Thoracic aorta (tissue), 2 donors: ENCODE results near the gene RANBP17. TPM values are rescaled to one million over a fixed set of nuclear protein-coding genes. Genes with fewer than 3 reads are reported as not detected.

Source experiments
- ATAC-seq: fragments of 150-250 bp; one replicate; pipeline ENCODE4 v1.8.0; 2017; ENCODE audit warnings: low read depth; ENCODE audit not compliant: insufficient number of reproducible peaks, low FRiP score
- DNase-seq: peaks from one replicate; pipeline ENCODE4 v3.0.0-alpha.2; 2020; ENCODE audit warnings: low spot score
- H3K27ac ChIP-seq, 2 donors: fragments of 200-600 bp; sonication (generic); 1 replicate in 1 of 2; 2 replicates in 1 of 2; pipeline ENCODE4 v1.5.1; 2016; ENCODE audit warnings: mild to moderate bottlenecking in 2 of 2, moderate library complexity in 2 of 2
- H3K27me3 ChIP-seq: fragments of 200-600 bp; sonication (generic); replicated peaks from 2 replicates; pipeline ENCODE4 v1.6.0; 2016; ENCODE audit warnings: mild to moderate bottlenecking; ENCODE audit not compliant: insufficient read depth
- H3K36me3 ChIP-seq: fragments of 200-600 bp; sonication (generic); one replicate; pipeline ENCODE4 v1.5.1; 2016
- H3K4me1 ChIP-seq, 2 donors: fragments of 200-600 bp; sonication (generic); 1 replicate in 1 of 2; 2 replicates in 1 of 2; pipeline versions ENCODE4 v1.5.1 to v1.6.0; 2016; ENCODE audit warnings: low read depth in 2 of 2, mild to moderate bottlenecking in 1 of 2; ENCODE audit not compliant: control insufficient read depth in 1 of 2
- H3K4me3 ChIP-seq: fragments of 200-600 bp; sonication (generic); 2 replicates; pipeline ENCODE4 v1.5.1; 2016; ENCODE audit warnings: mild to moderate bottlenecking
- H3K9me3 ChIP-seq: fragments of 200-600 bp; sonication (generic); 2 replicates; pipeline ENCODE4 v1.5.1; 2016
- total RNA-seq, 2 donors: library from RNA; depleted of rRNA; stranded (reverse); fragments of >200 nt; gene quantifications; one replicate each; pipeline versions ENCODE4 v1.1.0 to v1.2.3, GENCODE V29; 2016
- TF ChIP-seq, protein P1 (sequence below): fragments of 200-600 bp; sonication (generic); IDR thresholded peaks from one replicate; pipeline ENCODE4 v1.5.1; 2019; ENCODE audit warnings: antibody characterized with exemption

The RANBP17 gene
- total RNA-seq, 2 donors from 2014 or later = 8.4 to 31.1 TPM

DNA sequence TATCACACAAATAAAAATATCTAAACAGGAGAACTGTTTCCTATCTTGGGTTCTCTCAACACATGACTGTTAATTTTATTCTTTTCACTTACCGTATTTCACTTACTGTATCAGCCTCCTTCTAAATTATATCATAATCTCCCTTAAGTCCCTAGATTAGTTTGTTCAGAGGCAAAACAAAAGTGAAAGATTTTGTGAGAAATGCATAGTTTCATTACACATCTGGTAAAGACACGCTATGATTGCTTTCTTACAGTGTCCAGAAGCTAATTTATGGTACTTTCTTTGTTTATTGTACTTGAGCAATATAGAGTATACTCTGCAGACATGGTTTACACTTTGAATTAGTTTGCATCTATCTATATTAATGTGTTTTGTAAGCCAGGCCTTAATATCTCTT, 287.5 kb downstream of the RANBP17 start:
- Histone ChIP-seq H3K4me1 (no peaks in the 10 kb centered on the region), H3K4me3 (no peak overlapping the region), H3K27ac (no peak overlapping the region), H3K27me3 (no peaks in the 10 kb centered on the region), H3K36me3 (no peaks in the 10 kb centered on the region), H3K9me3 (no peaks in the 10 kb centered on the region)
- DNase-seq (no peak), ATAC-seq (no peak)
- TF ChIP-seq, protein P1, sequence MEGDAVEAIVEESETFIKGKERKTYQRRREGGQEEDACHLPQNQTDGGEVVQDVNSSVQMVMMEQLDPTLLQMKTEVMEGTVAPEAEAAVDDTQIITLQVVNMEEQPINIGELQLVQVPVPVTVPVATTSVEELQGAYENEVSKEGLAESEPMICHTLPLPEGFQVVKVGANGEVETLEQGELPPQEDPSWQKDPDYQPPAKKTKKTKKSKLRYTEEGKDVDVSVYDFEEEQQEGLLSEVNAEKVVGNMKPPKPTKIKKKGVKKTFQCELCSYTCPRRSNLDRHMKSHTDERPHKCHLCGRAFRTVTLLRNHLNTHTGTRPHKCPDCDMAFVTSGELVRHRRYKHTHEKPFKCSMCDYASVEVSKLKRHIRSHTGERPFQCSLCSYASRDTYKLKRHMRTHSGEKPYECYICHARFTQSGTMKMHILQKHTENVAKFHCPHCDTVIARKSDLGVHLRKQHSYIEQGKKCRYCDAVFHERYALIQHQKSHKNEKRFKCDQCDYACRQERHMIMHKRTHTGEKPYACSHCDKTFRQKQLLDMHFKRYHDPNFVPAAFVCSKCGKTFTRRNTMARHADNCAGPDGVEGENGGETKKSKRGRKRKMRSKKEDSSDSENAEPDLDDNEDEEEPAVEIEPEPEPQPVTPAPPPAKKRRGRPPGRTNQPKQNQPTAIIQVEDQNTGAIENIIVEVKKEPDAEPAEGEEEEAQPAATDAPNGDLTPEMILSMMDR = no peak

DNA sequence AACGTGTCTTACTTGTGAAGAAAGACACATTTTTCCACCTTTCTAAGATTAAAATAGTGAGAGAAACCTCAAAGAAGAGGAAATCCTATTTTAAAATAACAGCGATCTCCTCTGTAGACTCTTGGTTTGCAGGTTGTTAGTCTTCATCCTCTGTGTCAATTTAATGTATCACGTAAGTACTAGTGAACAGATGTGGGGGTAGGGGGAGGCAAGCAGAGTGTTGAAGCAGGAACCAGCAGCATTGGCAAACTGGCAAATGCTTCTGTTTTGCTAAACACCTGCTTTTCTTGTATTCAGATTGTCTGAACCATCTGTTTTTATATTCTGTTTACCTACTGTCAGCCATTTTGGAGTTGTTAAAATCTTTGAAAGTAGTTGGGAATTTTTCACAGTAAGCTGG, 288.0 kb downstream of the RANBP17 start:
- DNase-seq (no peak), ATAC-seq (no peak)
- H3K36me3 ChIP-seq = no peaks in the 10 kb centered on the region
- no peak overlapping the region for H3K27ac ChIP-seq
- no peaks in the 10 kb centered on the region for H3K4me1 ChIP-seq
- no peaks in the 10 kb centered on the region for H3K9me3 ChIP-seq
- H3K27me3 ChIP-seq = no peaks in the 10 kb centered on the region
- no peak overlapping the region for H3K4me3 ChIP-seq
- TF ChIP-seq, protein P1 = no peak

DNA sequence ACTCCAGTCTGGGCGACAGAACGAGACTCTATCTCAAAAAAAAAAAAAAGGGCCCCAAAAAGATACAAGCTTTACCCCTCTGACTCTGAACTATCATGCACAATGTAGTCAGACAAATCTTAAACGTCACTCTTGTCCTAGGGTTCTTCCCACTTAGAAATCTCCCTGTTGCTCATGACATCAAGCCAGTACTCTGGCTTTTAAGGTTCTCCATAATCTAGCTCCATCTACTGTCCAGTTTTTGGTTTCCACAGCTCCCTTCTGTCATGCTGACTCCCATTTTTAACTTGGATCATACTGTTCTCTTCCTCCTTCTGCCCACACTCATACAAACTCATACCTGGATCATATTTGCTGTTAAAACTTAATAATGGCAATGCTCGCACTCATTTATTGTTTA, 290.6 kb downstream of the RANBP17 start:
- TF ChIP-seq, protein P1 = no peak
- DNase-seq = no peak
- H3K9me3 ChIP-seq = no peaks in the 10 kb centered on the region
- H3K4me3 ChIP-seq = no peak overlapping the region
- no peaks in the 10 kb centered on the region for H3K36me3 ChIP-seq
- H3K27ac ChIP-seq = no peak overlapping the region
- no peaks in the 10 kb centered on the region for H3K4me1 ChIP-seq
- ATAC-seq = no peak
- H3K27me3 ChIP-seq = no peaks in the 10 kb centered on the region

DNA sequence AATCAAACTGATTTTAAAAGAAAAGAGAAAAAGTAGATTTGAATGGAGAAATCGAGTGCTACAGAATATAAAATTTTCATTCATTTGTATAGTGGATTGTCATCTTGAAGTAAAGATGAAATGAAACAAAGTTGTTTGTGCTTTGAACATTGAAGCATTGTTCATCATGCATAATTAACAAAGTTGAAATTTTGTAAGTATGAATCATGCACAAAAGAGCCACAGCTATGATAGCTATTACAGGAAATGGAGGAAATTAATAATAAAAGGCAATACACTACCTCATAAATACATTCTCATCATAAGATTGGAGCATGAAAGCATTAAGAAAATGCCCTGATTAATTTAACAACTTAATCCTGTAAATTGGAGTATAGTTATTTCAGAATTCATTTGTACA, 293.8 kb downstream of the RANBP17 start:
- DNase-seq (no peak), ATAC-seq (no peak)
- H3K4me3 ChIP-seq = no peak overlapping the region
- TF ChIP-seq, protein P1 = no peak
- no peaks in the 10 kb centered on the region for H3K36me3 ChIP-seq
- no peaks in the 10 kb centered on the region for H3K4me1 ChIP-seq
- no peaks in the 10 kb centered on the region for H3K27me3 ChIP-seq
- no peak overlapping the region for H3K27ac ChIP-seq
- no peaks in the 10 kb centered on the region for H3K9me3 ChIP-seq

DNA sequence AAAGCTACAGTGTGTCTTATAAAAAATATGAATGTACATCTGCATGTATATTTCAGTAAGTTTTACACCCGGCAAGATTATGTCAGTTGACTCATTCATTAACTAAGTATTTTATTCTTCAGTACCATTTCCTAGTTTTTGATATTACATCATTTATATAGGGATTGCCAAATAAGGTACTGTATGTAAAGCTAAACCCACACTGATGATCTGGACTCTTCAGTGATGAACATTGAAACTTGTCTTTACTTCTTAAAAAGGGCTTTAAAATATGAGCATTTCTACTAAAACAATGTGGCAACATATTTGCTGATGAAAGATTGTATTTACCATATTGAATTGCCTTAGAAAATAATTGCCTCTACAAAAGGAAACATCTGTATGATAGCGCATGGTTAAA, 295.5 kb downstream of the RANBP17 start:
- ATAC-seq (no peak), DNase-seq (no peak)
- TF ChIP-seq, protein P1 = no peak
- Histone ChIP-seq H3K27me3 (no peaks in the 10 kb centered on the region), H3K9me3 (no peaks in the 10 kb centered on the region), H3K4me3 (no peak overlapping the region), H3K27ac (no peak overlapping the region), H3K4me1 (no peaks in the 10 kb centered on the region), H3K36me3 (no peaks in the 10 kb centered on the region)
